HS-27A (cell line): ENCODE data around the gene RSPRY1.

Source experiments
- DNase-seq: peaks from one replicate; pipeline ENCODE4 v3.0.0-alpha.2; 2012; ENCODE audit warnings: low read depth, missing footprints

Gene RSPRY1

GRCh38 chr16:57185945-57186871, at the start of gene RSPRY1, which contains the start of gene PSME3IP1:
Gene RSPRY1, plus strand, starts transcription at chr16:57186329. Its CDS starts 18,330 bp downstream, at chr16:57204659.
Gene PSME3IP1, minus strand, starts transcription at chr16:57186039. Its CDS starts 12,185 bp downstream, at chr16:57173854.
- DNase-seq = peak; percentile 99

- no peak for DNase-seq
Observed at GRCh38 chr16:57137043-57137442, 49.1 kb upstream of the RSPRY1 start.

GRCh38 chr16:57137566-57138273, 48.4 kb upstream of the RSPRY1 start:
- DNase-seq = no peak

GRCh38 chr16:57138281-57138935, 47.7 kb upstream of the RSPRY1 start:
- no peak for DNase-seq

GRCh38 chr16:57140931-57141668, 45.0 kb upstream of the RSPRY1 start:
- no peak for DNase-seq

- DNase-seq = no peak
Observed at GRCh38 chr16:57141822-57142631, 44.1 kb upstream of the RSPRY1 start.

- no peak for DNase-seq
Observed at GRCh38 chr16:57143149-57143921, 42.8 kb upstream of the RSPRY1 start.

- no peak for DNase-seq
Observed at GRCh38 chr16:57144027-57144426, 42.1 kb upstream of the RSPRY1 start.

- no peak for DNase-seq
Observed at GRCh38 chr16:57145046-57146021, 40.8 kb upstream of the RSPRY1 start.

- no peak for DNase-seq
Observed at GRCh38 chr16:57146040-57146647, 40.0 kb upstream of the RSPRY1 start.

GRCh38 chr16:57146735-57147134, 39.4 kb upstream of the RSPRY1 start:
- no peak for DNase-seq

- DNase-seq = no peak
Observed at GRCh38 chr16:57147381-57148221, 38.5 kb upstream of the RSPRY1 start.

- DNase-seq = no peak
Observed at GRCh38 chr16:57148481-57148880, 37.6 kb upstream of the RSPRY1 start.

- no peak for DNase-seq
Observed at GRCh38 chr16:57149391-57149790, 36.7 kb upstream of the RSPRY1 start.

GRCh38 chr16:57150682-57151330, 35.3 kb upstream of the RSPRY1 start:
- DNase-seq = no peak

- no peak for DNase-seq
Observed at GRCh38 chr16:57151369-57151768, 34.8 kb upstream of the RSPRY1 start.
